Spleen (tissue), 11 donors: ENCODE measurements around the gene TNNT1. TPM values are rescaled to one million over a fixed set of nuclear protein-coding genes. Genes with fewer than 3 reads are reported as not detected.

Experiments
- DNase-seq: peaks from one replicate; pipeline ENCODE4 v3.0.0-alpha.2; 2020
- H3K27ac ChIP-seq, 8 donors: fragments of 200-600 bp; sonication (generic) in 7 of 8; 1 replicate in 4 of 8; 2 replicates in 4 of 8; pipeline versions ENCODE4 v1.5.0 to v1.8.0; 2016 to 2021; ENCODE audit warnings: inconsistent platforms in 4 of 8, mild to moderate bottlenecking in 4 of 8, moderate library complexity in 1 of 8
- H3K27me3 ChIP-seq, 7 donors: fragments of 200-600 bp; sonication (generic) in 6 of 7; replicated peaks in 1 of 7; 1 replicate in 4 of 7; 2 replicates in 3 of 7; pipeline versions ENCODE4 v1.5.0 to v1.8.0; 2016 to 2021; ENCODE audit warnings: inconsistent platforms in 3 of 7, mild to moderate bottlenecking in 1 of 7
- H3K36me3 ChIP-seq, 6 donors: fragments of 200-600 bp; sonication (generic) in 5 of 6; 1 replicate in 4 of 6; 2 replicates in 2 of 6; pipeline versions ENCODE4 v1.5.0 to v1.8.0; 2016 to 2021; ENCODE audit warnings: inconsistent platforms in 2 of 6
- H3K4me1 ChIP-seq, 6 donors: fragments of 200-600 bp; sonication (generic) in 5 of 6; 1 replicate in 3 of 6; 2 replicates in 3 of 6; pipeline versions ENCODE4 v1.5.0 to v1.8.0; 2016 to 2021; ENCODE audit warnings: inconsistent platforms in 3 of 6
- H3K4me3 ChIP-seq, 8 donors: fragments of 200-600 bp; sonication (generic) in 7 of 8; 1 replicate in 4 of 8; 2 replicates in 4 of 8; pipeline versions ENCODE4 v1.5.0 to v1.8.0; 2016 to 2021; ENCODE audit warnings: inconsistent platforms in 4 of 8, mild to moderate bottlenecking in 4 of 8, moderate library complexity in 2 of 8
- H3K9me3 ChIP-seq, 8 donors: fragments of 200-600 bp; sonication (generic) in 7 of 8; 1 replicate in 4 of 8; 2 replicates in 4 of 8; pipeline versions ENCODE4 v1.5.0 to v1.8.0; 2016 to 2021; ENCODE audit warnings: inconsistent platforms in 4 of 8
- POLR2A ChIP-seq, 3 donors: fragments of 450-650 bp; IDR thresholded peaks; one replicate each; pipeline ENCODE4 v1.5.1; 2017; ENCODE audit warnings: antibody characterized with exemption in 3 of 3, mild to moderate bottlenecking in 1 of 3
- POLR2AphosphoS5 ChIP-seq, 3 donors: sonication (generic); formaldehyde crosslinking; IDR thresholded peaks; one replicate each; pipeline ENCODE4 v1.5.1; 2017; ENCODE audit warnings: antibody characterized with exemption in 3 of 3
- WGBS, 5 donors: extraction: QIAGEN DNeasy Blood & Tissue Kit in 3 of 5; methylation state at CpG; one replicate each; pipeline versions ENCODE4 v1.1.5 to v1.1.7; 2013 to 2018; 5-methylcytosine and 5-hydroxymethylcytosine counted together
- intact Hi-C: fragments of 100-400 bp; cut with DNase I; formaldehyde crosslinking; loops from one replicate; pipeline ENCODE4 v1.15.0; 2023; ENCODE audit warnings: low total_unique reads
- polyA plus RNA-seq, 3 donors: library from polyadenylated mRNA; stranded (reverse); fragments of 200-250 nt; gene quantifications; one replicate each; pipeline ENCODE4 v1.2.1, GENCODE V29; 2013
- total RNA-seq, 7 donors: library from RNA; depleted of rRNA in 3 of 7; stranded (reverse); fragments of >200 nt in 3 of 7; fragmentation: NEBNext Ultra II Directional in 4 of 7; extraction: Animal tissue kit (Norgen Biotek cat#: 25700) in 4 of 7; gene quantifications; one replicate each; pipeline versions ENCODE4 v1.1.0 to v1.2.1, GENCODE V29; 2016 to 2021
- TF ChIP-seq, protein P1 (sequence below), 11 experiments: fragments of 200-600 bp in 7 of 11; fragments of 450-650 bp in 4 of 11; sonication (generic) in 4 of 11; IDR thresholded peaks in 8 of 11; conservative IDR thresholded peaks in 3 of 11; 1 replicate in 7 of 11; 2 replicates in 4 of 11; pipeline versions ENCODE4 v1.4.0 to v1.8.0; 2016 to 2021; ENCODE audit warnings: antibody characterized with exemption in 11 of 11, inconsistent platforms in 4 of 11, mild to moderate bottlenecking in 1 of 11
- donor health status: healthy with polysubstance abuse.
- donor health status: DM: no; HTN: no; CAD: no; lungs with moderate emphysema.
- donor health status: DM: no; HTN: no; CAD: no.
- donor health status: Bipolar disorder and iron deficiency.
- donor health status: healthy.
- donor health status: DM: no; HTN: no; CAD: no.
- donor health status: DM: yes; HTN: yes; CAD: no.

TNNT1 gene
- total and polyA plus RNA-seq, 10 donors: 0.26 to 6.2 (median 1.5) TPM; not detected in 3

DNA sequence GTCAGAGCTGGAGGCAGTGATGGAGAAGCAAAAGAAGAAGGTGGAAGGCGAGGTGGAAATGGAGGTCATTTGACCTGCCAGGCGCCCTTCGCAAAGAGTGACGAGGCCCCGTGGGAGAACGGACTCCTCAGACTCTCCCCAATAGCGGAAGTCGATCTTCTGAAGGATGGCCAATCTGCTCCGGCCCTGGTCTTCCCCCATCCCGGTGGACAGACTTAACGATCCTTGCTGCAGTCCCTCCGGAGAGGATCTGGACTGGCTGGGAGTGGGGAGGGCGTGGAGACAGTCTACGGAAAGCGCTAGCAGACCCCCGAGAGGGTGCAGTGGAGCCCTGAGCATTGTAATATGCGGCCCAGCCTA, 61.5 kb downstream of the TNNT1 start:
- peak overlapping the region in 3 of 8 donors; percentile 4 to 31 (median 5) for H3K27ac ChIP-seq

DNA sequence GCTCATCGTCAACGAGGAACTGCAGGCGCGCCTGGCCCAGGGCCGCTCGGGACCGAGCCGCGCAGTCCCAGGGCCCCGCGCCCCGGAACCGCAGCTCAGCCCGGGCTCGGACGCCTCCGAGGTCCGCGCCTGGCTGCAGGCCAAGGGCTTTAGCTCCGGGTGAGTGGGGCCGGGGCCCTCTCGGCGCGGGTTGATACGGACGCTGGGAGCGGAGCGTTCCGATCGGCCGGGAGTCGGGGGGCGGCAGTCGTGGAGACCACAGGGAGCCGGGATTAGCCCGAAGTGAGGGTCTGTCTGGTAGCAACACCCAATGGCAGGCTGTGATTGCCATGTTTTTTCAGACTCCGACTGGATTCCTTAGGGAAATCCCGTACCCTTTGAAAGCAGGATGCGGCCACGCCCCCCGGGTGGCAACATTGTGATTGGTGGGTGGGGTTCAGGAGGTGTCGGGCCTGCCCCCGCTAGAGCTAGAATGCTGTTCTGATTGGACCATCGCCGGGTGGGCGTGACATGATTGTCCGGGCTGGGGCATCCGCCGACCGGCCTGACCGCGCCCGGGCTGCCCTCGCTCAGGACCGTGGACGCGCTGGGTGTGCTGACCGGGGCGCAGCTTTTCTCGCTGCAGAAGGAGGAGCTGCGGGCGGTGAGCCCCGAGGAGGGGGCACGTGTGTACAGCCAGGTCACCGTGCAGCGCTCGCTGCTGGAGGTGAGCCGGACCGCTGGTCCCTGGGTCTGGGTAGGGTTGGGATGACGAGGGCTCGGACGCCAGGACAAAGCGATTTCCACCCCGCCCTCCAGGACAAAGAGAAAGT, 62.1 kb downstream of the TNNT1 start:
- intact Hi-C loops: no loop called here
- Histone ChIP-seq H3K4me3 (peak overlapping the region; percentile 13 to 68 (median 38)), H3K27ac (peak overlapping the region in 3 of 8 donors; percentile 5 to 31 (median 20)), H3K27me3 (peaks cover 7 to 65% (median 51%) of the 10 kb centered on the region in 7 donors), H3K36me3 (peaks cover 0 to 28% (median 16%) of the 10 kb centered on the region in 6 donors), H3K9me3 (peaks cover 0 to 7% (median 0%) of the 10 kb centered on the region in 8 donors), H3K4me1 (peaks cover 20 to 53% (median 37%) of the 10 kb centered on the region in 6 donors)
- DNase-seq: peak; percentile 90
- no peak for TF ChIP-seq POLR2A (IDR thresholded peaks at IDR 0.05)
- TF ChIP-seq, protein P1, sequence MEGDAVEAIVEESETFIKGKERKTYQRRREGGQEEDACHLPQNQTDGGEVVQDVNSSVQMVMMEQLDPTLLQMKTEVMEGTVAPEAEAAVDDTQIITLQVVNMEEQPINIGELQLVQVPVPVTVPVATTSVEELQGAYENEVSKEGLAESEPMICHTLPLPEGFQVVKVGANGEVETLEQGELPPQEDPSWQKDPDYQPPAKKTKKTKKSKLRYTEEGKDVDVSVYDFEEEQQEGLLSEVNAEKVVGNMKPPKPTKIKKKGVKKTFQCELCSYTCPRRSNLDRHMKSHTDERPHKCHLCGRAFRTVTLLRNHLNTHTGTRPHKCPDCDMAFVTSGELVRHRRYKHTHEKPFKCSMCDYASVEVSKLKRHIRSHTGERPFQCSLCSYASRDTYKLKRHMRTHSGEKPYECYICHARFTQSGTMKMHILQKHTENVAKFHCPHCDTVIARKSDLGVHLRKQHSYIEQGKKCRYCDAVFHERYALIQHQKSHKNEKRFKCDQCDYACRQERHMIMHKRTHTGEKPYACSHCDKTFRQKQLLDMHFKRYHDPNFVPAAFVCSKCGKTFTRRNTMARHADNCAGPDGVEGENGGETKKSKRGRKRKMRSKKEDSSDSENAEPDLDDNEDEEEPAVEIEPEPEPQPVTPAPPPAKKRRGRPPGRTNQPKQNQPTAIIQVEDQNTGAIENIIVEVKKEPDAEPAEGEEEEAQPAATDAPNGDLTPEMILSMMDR (IDR thresholded peaks at IDR 0.05 in 8 of 11, conservative IDR thresholded peaks at IDR 0.05 in 3 of 11): no peak
- peak; percentile 57 to 87 (median 79) for TF ChIP-seq POLR2AphosphoS5 (IDR thresholded peaks at IDR 0.05)
- WGBS, 5 donors: 2 to 19% (median 6%) methylated on average over 21 to 74 of the region's 74 CpGs

More for the DNA sequence above, 61.5 kb downstream of the TNNT1 start:
- H3K27me3 ChIP-seq: peaks cover 3 to 59% (median 45%) of the 10 kb centered on the region in 7 donors
- no peak for DNase-seq
- peaks cover 0 to 2% (median 0%) of the 10 kb centered on the region in 8 donors for H3K9me3 ChIP-seq
- intact Hi-C loops: no loop called here
- H3K36me3 ChIP-seq: peaks cover 0 to 34% (median 22%) of the 10 kb centered on the region in 6 donors
- peak overlapping the region; percentile 13 to 68 (median 38) for H3K4me3 ChIP-seq
- peaks cover 19 to 47% (median 31%) of the 10 kb centered on the region in 6 donors for H3K4me1 ChIP-seq
- 15 to 38% (median 27%) methylated on average over 14 to 17 of the region's 17 CpGs for WGBS, 5 donors
- TF ChIP-seq, protein P1 (IDR thresholded peaks at IDR 0.05 in 8 of 11, conservative IDR thresholded peaks at IDR 0.05 in 3 of 11): no peak
- TF ChIP-seq POLR2AphosphoS5 (IDR thresholded peaks at IDR 0.05): no peak
- no peak for TF ChIP-seq POLR2A (IDR thresholded peaks at IDR 0.05)

DNA sequence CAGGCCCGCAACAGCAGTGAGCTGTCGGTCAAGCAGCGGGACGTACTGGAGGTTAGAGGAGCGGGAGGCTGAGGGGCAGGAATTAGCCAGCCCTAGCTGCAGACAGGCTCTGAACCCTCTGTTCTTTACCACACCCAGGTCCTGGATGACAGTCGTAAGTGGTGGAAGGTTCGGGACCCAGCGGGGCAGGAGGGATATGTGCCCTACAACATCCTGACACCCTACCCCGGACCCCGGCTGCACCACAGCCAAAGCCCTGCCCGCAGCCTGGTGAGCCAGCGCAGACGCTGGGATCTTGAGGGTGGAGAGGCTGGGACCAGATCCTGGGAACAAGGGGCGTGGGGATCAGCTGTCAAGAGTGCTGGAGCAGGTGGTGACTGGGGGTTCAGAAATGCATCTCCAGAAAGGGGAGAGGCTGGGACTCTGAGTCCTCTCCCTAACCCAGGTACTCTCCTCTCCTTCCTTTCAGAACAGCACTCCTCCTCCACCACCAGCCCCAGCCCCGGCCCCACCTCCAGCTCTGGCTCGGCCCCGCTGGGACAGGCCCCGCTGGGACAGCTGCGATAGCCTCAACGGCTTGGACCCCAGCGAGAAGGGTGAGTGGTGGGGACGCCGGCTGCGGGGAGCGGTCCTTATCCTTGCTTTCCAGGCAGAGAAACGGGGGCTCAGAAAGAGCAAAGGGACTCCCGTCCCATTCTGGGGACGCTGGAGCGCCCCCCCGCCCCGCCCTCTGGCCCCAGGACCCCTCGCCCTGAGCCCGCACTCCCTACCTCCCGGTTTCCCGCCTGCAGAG, 62.9 kb downstream of the TNNT1 start:
- intact Hi-C loops: no loop called here
- Histone ChIP-seq H3K27me3 (peaks cover 7 to 73% (median 57%) of the 10 kb centered on the region in 7 donors), H3K9me3 (peaks cover 0 to 7% (median 0%) of the 10 kb centered on the region in 8 donors), H3K36me3 (peaks cover 0 to 20% (median 8%) of the 10 kb centered on the region in 6 donors), H3K4me1 (peaks cover 21 to 61% (median 46%) of the 10 kb centered on the region in 6 donors), H3K4me3 (peak overlapping the region in 6 of 8 donors; percentile 29 to 68 (median 40)), H3K27ac (no peak overlapping the region)
- peak; percentile 70 for DNase-seq
- TF ChIP-seq POLR2A (IDR thresholded peaks at IDR 0.05): no peak
- no peak for TF ChIP-seq POLR2AphosphoS5 (IDR thresholded peaks at IDR 0.05)
- TF ChIP-seq, protein P1 (IDR thresholded peaks at IDR 0.05 in 8 of 11, conservative IDR thresholded peaks at IDR 0.05 in 3 of 11): no peak
- 31 to 55% (median 35%) methylated on average over 22 to 35 of the region's 35 CpGs for WGBS, 5 donors
